B cell (primary cell): ENCODE data around the gene SIRT1. TPM values are rescaled to one million over a fixed set of nuclear protein-coding genes. Genes with fewer than 3 reads are reported as not detected.

Source experiments
- ATAC-seq: fragments of 200-7000 bp; cut with Tn5 transposase; one replicate; pipeline ENCODE4 v1.10.0; 2021; ENCODE audit warnings: low read depth, mild to moderate bottlenecking, moderate number of reproducible peaks, moderate library complexity
- CTCF ChIA-PET: fragments of 350-600 bp; sonication (Branson Sonifier 250); formaldehyde crosslinking; loops from one replicate; lab custom pipeline; 2021; ENCODE audit warnings: antibody characterized with exemption, inconsistent platforms; lab: Charles Lee
- POLR2A ChIA-PET: fragments of 350-600 bp; sonication (Branson Sonifier 250); formaldehyde crosslinking; loops from one replicate; lab custom pipeline; 2021; ENCODE audit warnings: antibody characterized with exemption; lab: Charles Lee
- DNase-seq: peaks from one replicate; pipeline ENCODE4 v3.0.0; 2013
- H2AFZ ChIP-seq: 2 replicates; pipeline ENCODE4 v1.6.1; 2012; ENCODE audit warnings: mild to moderate bottlenecking, low read depth, low read length; ENCODE audit not compliant: insufficient read depth, poor library complexity, severe bottlenecking
- H3K27ac ChIP-seq, 2 donors: 1 replicate in 1 of 2; 2 replicates in 1 of 2; pipeline ENCODE4 v1.5.1; 2012 to 2013; ENCODE audit warnings: low read length in 2 of 2, mild to moderate bottlenecking in 2 of 2, moderate library complexity in 1 of 2
- H3K27me3 ChIP-seq, 4 experiments: fragments of 200-600 bp in 1 of 4; sonication (generic) in 1 of 4; replicated peaks in 1 of 4; 1 replicate in 2 of 4; 2 replicates in 2 of 4; pipeline versions ENCODE4 v1.6.1 to v1.7.0; 2013 to 2016; ENCODE audit warnings: low read length in 3 of 4, mild to moderate bottlenecking in 2 of 4, mixed read lengths in 1 of 4, moderate library complexity in 1 of 4; ENCODE audit not compliant: insufficient read depth in 4 of 4, control insufficient read depth in 3 of 4; ENCODE audit errors: control extremely low read depth in 1 of 4
- H3K36me3 ChIP-seq, 2 experiments: replicated peaks in 1 of 2; 1 replicate in 1 of 2; 2 replicates in 1 of 2; pipeline versions ENCODE4 v1.6.1 to v1.7.1; 2013; ENCODE audit warnings: low read length in 1 of 2; ENCODE audit not compliant: insufficient read depth in 2 of 2, control insufficient read depth in 1 of 2; ENCODE audit errors: control extremely low read depth in 1 of 2, extremely low read depth in 1 of 2
- H3K4me1 ChIP-seq, 2 donors: fragments of 200-600 bp in 1 of 2; sonication (generic) in 1 of 2; 1 replicate in 1 of 2; 2 replicates in 1 of 2; pipeline versions ENCODE4 v1.5.1 to v1.6.1; 2013 to 2017; ENCODE audit warnings: low read length in 2 of 2; ENCODE audit not compliant: control insufficient read depth in 2 of 2, insufficient read depth in 2 of 2
- H3K4me2 ChIP-seq: replicated peaks from 2 replicates; pipeline ENCODE3; 2012; ENCODE audit warnings: mild to moderate bottlenecking, low read depth, low read length; ENCODE audit not compliant: poor library complexity, severe bottlenecking
- H3K4me3 ChIP-seq, 5 experiments: fragments of 200-600 bp in 1 of 5; sonication (generic) in 1 of 5; 1 replicate in 3 of 5; 2 replicates in 2 of 5; pipeline versions ENCODE4 v1.5.1 to v1.7.0; 2011 to 2016; ENCODE audit warnings: low read length in 4 of 5, mild to moderate bottlenecking in 4 of 5, low read depth in 2 of 5, control low read depth in 1 of 5, moderate library complexity in 1 of 5; ENCODE audit not compliant: insufficient read depth in 1 of 5; ENCODE audit errors: control extremely low read depth in 1 of 5, extremely low read depth in 1 of 5
- H3K79me2 ChIP-seq: fragments of 200-600 bp; sonication (generic); one replicate; pipeline ENCODE4 v1.6.0; 2016; ENCODE audit warnings: low read length; ENCODE audit not compliant: control insufficient read depth, insufficient read depth
- H3K9ac ChIP-seq: fragments of 200-600 bp; sonication (generic); 2 replicates; pipeline ENCODE4 v1.6.1; 2017; ENCODE audit warnings: mild to moderate bottlenecking, low read length, moderate library complexity
- H3K9me3 ChIP-seq, 3 donors: one replicate each; pipeline versions ENCODE4 v1.6.1 to v1.7.1; 2013; ENCODE audit warnings: low read length in 2 of 3; ENCODE audit not compliant: control insufficient read depth in 2 of 3, insufficient read depth in 1 of 3; ENCODE audit errors: control extremely low read depth in 1 of 3
- H4K20me1 ChIP-seq: 2 replicates; pipeline ENCODE4 v1.6.0; 2012; ENCODE audit warnings: mild to moderate bottlenecking, low read length; ENCODE audit not compliant: insufficient read depth, control insufficient read depth, poor library complexity, severe bottlenecking
- H3K27ac Mint-ChIP-seq: one replicate; pipeline ENCODE4 v1.8.0; 2021; ENCODE audit warnings: mixed read lengths
- H3K27me3 Mint-ChIP-seq: one replicate; pipeline ENCODE4 v1.8.0; 2021; ENCODE audit warnings: mixed read lengths
- H3K4me1 Mint-ChIP-seq: one replicate; pipeline ENCODE4 v1.8.0; 2021; ENCODE audit warnings: mixed read lengths
- H3K4me3 Mint-ChIP-seq: one replicate; pipeline ENCODE4 v1.8.0; 2021; ENCODE audit warnings: mixed read lengths
- H3K9me3 Mint-ChIP-seq: one replicate; pipeline ENCODE4 v1.8.0; 2022; ENCODE audit warnings: mixed read lengths; ENCODE audit not compliant: insufficient read depth
- CTCF ChIP-seq: fragments of 200-600 bp; IDR thresholded peaks from one replicate; pipeline ENCODE4 v1.8.0; 2022; ENCODE audit warnings: antibody characterized with exemption, mild to moderate bottlenecking
- EZH2 ChIP-seq: IDR thresholded peaks from 2 replicates; pipeline ENCODE4 v1.6.1; 2012; ENCODE audit warnings: borderline replicate concordance, low read depth, mild to moderate bottlenecking, moderate library complexity, low read length; ENCODE audit not compliant: insufficient read depth, poor library complexity, severe bottlenecking
- WGBS: methylation state at CpG from one replicate; pipeline ENCODE4 v1.1.5; 2013; ENCODE audit warnings: missing lambda C conversion rate; ENCODE audit not compliant: insufficient coverage; 5-methylcytosine and 5-hydroxymethylcytosine counted together
- intact Hi-C: fragments of 100-400 bp; cut with micrococcal nuclease; formaldehyde crosslinking; loops from one replicate; pipeline ENCODE4 v1.10.0; 2022
- polyA plus RNA-seq: library from polyadenylated mRNA; depleted of rRNA; stranded (reverse); fragments of >200 nt; gene quantifications from 2 replicates; pipeline ENCODE4 v1.2.3, GENCODE V29; 2012
- total RNA-seq, 2 donors: library from RNA; stranded (reverse); fragments of 120-200 nt in 1 of 2; gene quantifications; 1 replicate in 1 of 2; 2 replicates in 1 of 2; pipeline versions ENCODE4 v1.2.3 to v1.2.4, GENCODE V29; 2013 to 2022

The SIRT1 gene
- total and polyA plus RNA-seq, 2 donors (not counting 1 experiment from before 2014, with no cell fraction given), result 14.4 to 67.8 TPM

- H3K9me3 ChIP-seq, result no peaks in the 10 kb centered on the region
- no CpG with 5 or more reads among the region's 2 CpGs for WGBS
- Mint-ChIP-seq H3K4me1 (peaks cover 16% of the 10 kb centered on the region), H3K4me3 (no peak overlapping the region), H3K27me3 (no peaks in the 10 kb centered on the region), H3K27ac (no peak overlapping the region), H3K9me3 (no peaks in the 10 kb centered on the region)
- ATAC-seq, result no peak
- no peaks in the 10 kb centered on the region for H4K20me1 ChIP-seq
- DNase-seq, result no peak
- ChIA-PET POLR2A (no interaction called here), CTCF (interaction anchor here (0.6 kb wide), 1 partner anchor 480 kb away, joined by 3 read pairs; no protein-coding TSS in a partner anchor)
- H3K9ac ChIP-seq, result no peak overlapping the region
- H3K36me3 ChIP-seq, result no peaks in the 10 kb centered on the region
- H2AFZ ChIP-seq, result no peak overlapping the region
- H3K4me3 ChIP-seq, result no peak overlapping the region
- no peaks in the 10 kb centered on the region for H3K79me2 ChIP-seq
- intact Hi-C loops, result no loop called here
- TF ChIP-seq CTCF (no peak), EZH2 (no peak)
- no peaks in the 10 kb centered on the region for H3K27me3 ChIP-seq
- H3K4me1 ChIP-seq, result peaks cover 15 to 17% of the 10 kb centered on the region in 2 donors
- no peak overlapping the region for H3K27ac ChIP-seq
- H3K4me2 ChIP-seq, result no peak overlapping the region
Observed at GRCh38 chr10:67868132-67868531, 16.3 kb upstream of the SIRT1 start.

- H3K9ac ChIP-seq, result no peak overlapping the region
- no peak overlapping the region for H3K27ac ChIP-seq
- H3K4me3 ChIP-seq, result no peak overlapping the region
- H3K9me3 Mint-ChIP-seq, result no peaks in the 10 kb centered on the region
- H3K27me3 ChIP-seq, result no peaks in the 10 kb centered on the region
- ATAC-seq (no peak), DNase-seq (no peak)
- H3K9me3 ChIP-seq, result no peaks in the 10 kb centered on the region
- H3K4me1 ChIP-seq, result peaks cover 4% of the 10 kb centered on the region in 2 donors
- no peaks in the 10 kb centered on the region for H3K36me3 ChIP-seq
- TF ChIP-seq CTCF, result no peak
- no peak for TF ChIP-seq EZH2
- POLR2A ChIA-PET, result no interaction called here
- peaks cover 3% of the 10 kb centered on the region for H3K4me1 Mint-ChIP-seq
- no peak overlapping the region for H2AFZ ChIP-seq
- H3K79me2 ChIP-seq, result no peaks in the 10 kb centered on the region
- H3K27ac Mint-ChIP-seq, result no peak overlapping the region
- no peak overlapping the region for H3K4me3 Mint-ChIP-seq
- CTCF ChIA-PET, result interaction anchor here (1.5 kb wide), 1 partner anchor 9 kb away, joined by 4 read pairs; no protein-coding TSS in a partner anchor
- no peaks in the 10 kb centered on the region for H4K20me1 ChIP-seq
- intact Hi-C loops, result no loop called here
- 80% methylated on average over 1 of the region's 6 CpGs for WGBS
- H3K27me3 Mint-ChIP-seq, result no peaks in the 10 kb centered on the region
- no peak overlapping the region for H3K4me2 ChIP-seq
Observed at GRCh38 chr10:67869996-67870395, 14.5 kb upstream of the SIRT1 start.
